Activated T-helper 17 cell treated with anti-CD3 and anti-CD28 coated beads, Interleukin-2, amount 50 U/mL, for 72 hours (primary cell): ENCODE data around the gene KDM1B. TPM values are rescaled to one million over a fixed set of nuclear protein-coding genes. Genes with fewer than 3 reads are reported as not detected.
"Not testable (repeated sequence)": the region's sequence is repeated elsewhere in the genome, so short reads cannot be mapped to it uniquely, and the experiment has no call there.

Experiments used
- ATAC-seq: fragments of 150-1000 bp; cut with Tn5 transposase; replicated peaks from 2 replicates; pipeline ENCODE4 v1.10.0; 2021; ENCODE audit warnings: mild to moderate bottlenecking, moderate library complexity
- H3K27ac Mint-ChIP-seq: one replicate; pipeline ENCODE4 v1.8.0; 2022; ENCODE audit warnings: mixed read lengths
- H3K27me3 Mint-ChIP-seq: one replicate; pipeline ENCODE4 v1.8.0; 2022; ENCODE audit warnings: mixed read lengths
- H3K36me3 Mint-ChIP-seq: one replicate; pipeline ENCODE4 v1.8.0; 2022; ENCODE audit warnings: low read depth, mild to moderate bottlenecking, mixed read lengths
- H3K4me1 Mint-ChIP-seq: one replicate; pipeline ENCODE4 v1.8.0; 2022; ENCODE audit warnings: mixed read lengths
- H3K4me3 Mint-ChIP-seq: one replicate; pipeline ENCODE4 v1.8.0; 2022; ENCODE audit warnings: mild to moderate bottlenecking, mixed read lengths
- H3K9me3 Mint-ChIP-seq: one replicate; pipeline ENCODE4 v1.8.0; 2022; ENCODE audit warnings: mixed read lengths
- total RNA-seq, 2 donors: library from RNA; stranded (reverse); gene quantifications; one replicate each; pipeline ENCODE4 v1.2.3, GENCODE V29; 2022

KDM1B gene
- total RNA-seq, 2 donors from 2014 or later, result 5.5 to 8.7 TPM

GRCh38 chr6:18187701-18188100, 32.5 kb downstream of the KDM1B start:
- Mint-ChIP-seq H3K36me3 (peaks cover 40% of the 10 kb centered on the region), H3K27ac (no peak overlapping the region), H3K27me3 (no peaks in the 10 kb centered on the region), H3K9me3 (no peaks in the 10 kb centered on the region), H3K4me1 (no peaks in the 10 kb centered on the region), H3K4me3 (no peak overlapping the region)
- ATAC-seq, result no peak

GRCh38 chr6:18189196-18189595, 34.0 kb downstream of the KDM1B start:
- no peaks in the 10 kb centered on the region for H3K4me1 Mint-ChIP-seq
- H3K4me3 Mint-ChIP-seq, result no peak overlapping the region
- H3K36me3 Mint-ChIP-seq, result peaks cover 37% of the 10 kb centered on the region
- H3K27ac Mint-ChIP-seq, result no peak overlapping the region
- H3K9me3 Mint-ChIP-seq, result no peaks in the 10 kb centered on the region
- ATAC-seq, result no peak
- no peaks in the 10 kb centered on the region for H3K27me3 Mint-ChIP-seq

- H3K36me3 Mint-ChIP-seq, result peaks cover 38% of the 10 kb centered on the region
- no peak for ATAC-seq
- no peak overlapping the region for H3K27ac Mint-ChIP-seq
- no peak overlapping the region for H3K4me3 Mint-ChIP-seq
- no peaks in the 10 kb centered on the region for H3K27me3 Mint-ChIP-seq
- no peaks in the 10 kb centered on the region for H3K9me3 Mint-ChIP-seq
- no peaks in the 10 kb centered on the region for H3K4me1 Mint-ChIP-seq
Measured at GRCh38 chr6:18192026-18192425, 36.8 kb downstream of the KDM1B start.

- Mint-ChIP-seq H3K4me1 (no peaks in the 10 kb centered on the region), H3K4me3 (no peak overlapping the region), H3K9me3 (no peaks in the 10 kb centered on the region), H3K27ac (no peak overlapping the region), H3K36me3 (peaks cover 52% of the 10 kb centered on the region), H3K27me3 (no peaks in the 10 kb centered on the region)
- ATAC-seq, result no peak
Measured at GRCh38 chr6:18203786-18204185, 48.6 kb downstream of the KDM1B start.

- Mint-ChIP-seq H3K36me3 (peaks cover 56% of the 10 kb centered on the region), H3K9me3 (no peaks in the 10 kb centered on the region)
Measured at GRCh38 chr6:18204691-18205090, 49.5 kb downstream of the KDM1B start.

GRCh38 chr6:18206591-18206990, 51.4 kb downstream of the KDM1B start:
- no peak overlapping the region for H3K27ac Mint-ChIP-seq

More at GRCh38 chr6:18204691-18205090, 49.5 kb downstream of the KDM1B start:
- Mint-ChIP-seq H3K4me3 (no peak overlapping the region), H3K27ac (no peak overlapping the region), H3K4me1 (no peaks in the 10 kb centered on the region), H3K27me3 (no peaks in the 10 kb centered on the region)
- ATAC-seq, result no peak

GRCh38 chr6:18207438-18207837, 52.2 kb downstream of the KDM1B start:
- Mint-ChIP-seq H3K27me3 (no peaks in the 10 kb centered on the region), H3K4me3 (no peak overlapping the region), H3K27ac (no peak overlapping the region), H3K4me1 (peaks cover 7% of the 10 kb centered on the region), H3K36me3 (peaks cover 36% of the 10 kb centered on the region), H3K9me3 (no peaks in the 10 kb centered on the region)
- ATAC-seq, result no peak

More at GRCh38 chr6:18206591-18206990, 51.4 kb downstream of the KDM1B start:
- peaks cover 42% of the 10 kb centered on the region for H3K36me3 Mint-ChIP-seq
- H3K4me1 Mint-ChIP-seq, result peaks cover 5% of the 10 kb centered on the region
- H3K9me3 Mint-ChIP-seq, result no peaks in the 10 kb centered on the region
- no peaks in the 10 kb centered on the region for H3K27me3 Mint-ChIP-seq
- no peak overlapping the region for H3K4me3 Mint-ChIP-seq
- no peak for ATAC-seq

GRCh38 chr6:18207949-18208348, 52.7 kb downstream of the KDM1B start:
- peaks cover 31% of the 10 kb centered on the region for H3K36me3 Mint-ChIP-seq
- ATAC-seq, result no peak
- H3K27me3 Mint-ChIP-seq, result no peaks in the 10 kb centered on the region
- H3K4me1 Mint-ChIP-seq, result peaks cover 7% of the 10 kb centered on the region
- no peaks in the 10 kb centered on the region for H3K9me3 Mint-ChIP-seq
- no peak overlapping the region for H3K27ac Mint-ChIP-seq
- H3K4me3 Mint-ChIP-seq, result no peak overlapping the region

GRCh38 chr6:18208778-18209177, 53.6 kb downstream of the KDM1B start:
- H3K27me3 Mint-ChIP-seq, H3K27ac Mint-ChIP-seq, H3K4me1 Mint-ChIP-seq, H3K4me3 Mint-ChIP-seq, H3K9me3 Mint-ChIP-seq, ATAC-seq: not testable (repeated sequence)
- peaks cover 39% of the 10 kb centered on the region for H3K36me3 Mint-ChIP-seq

- no peak overlapping the region for H3K27ac Mint-ChIP-seq
Measured at GRCh38 chr6:18209539-18210197, 54.4 kb downstream of the KDM1B start.

GRCh38 chr6:18210707-18211106, 55.5 kb downstream of the KDM1B start:
- Mint-ChIP-seq H3K9me3 (no peaks in the 10 kb centered on the region), H3K27me3 (no peaks in the 10 kb centered on the region), H3K36me3 (peaks cover 48% of the 10 kb centered on the region), H3K4me3 (no peak overlapping the region), H3K4me1 (peaks cover 15% of the 10 kb centered on the region), H3K27ac (no peak overlapping the region)
- ATAC-seq, result no peak

More at GRCh38 chr6:18209539-18210197, 54.4 kb downstream of the KDM1B start:
- H3K4me3 Mint-ChIP-seq, result no peak overlapping the region
- ATAC-seq, result no peak
- no peaks in the 10 kb centered on the region for H3K9me3 Mint-ChIP-seq
- peaks cover 44% of the 10 kb centered on the region for H3K36me3 Mint-ChIP-seq
- peaks cover 15% of the 10 kb centered on the region for H3K4me1 Mint-ChIP-seq
- H3K27me3 Mint-ChIP-seq, result no peaks in the 10 kb centered on the region

- Mint-ChIP-seq H3K9me3 (no peaks in the 10 kb centered on the region), H3K27ac (no peak overlapping the region), H3K36me3 (peaks cover 53% of the 10 kb centered on the region), H3K4me1 (peaks cover 15% of the 10 kb centered on the region), H3K4me3 (no peak overlapping the region), H3K27me3 (no peaks in the 10 kb centered on the region)
- peak; percentile 91 for ATAC-seq
Measured at GRCh38 chr6:18211338-18211737, 56.1 kb downstream of the KDM1B start.

- Mint-ChIP-seq H3K27me3 (no peaks in the 10 kb centered on the region), H3K9me3 (no peaks in the 10 kb centered on the region)
Measured at GRCh38 chr6:18212231-18212630, 57.0 kb downstream of the KDM1B start.

GRCh38 chr6:18213439-18213838, 58.2 kb downstream of the KDM1B start:
- Mint-ChIP-seq H3K4me3 (peak overlapping the region; percentile 61), H3K9me3 (no peaks in the 10 kb centered on the region), H3K36me3 (peaks cover 59% of the 10 kb centered on the region), H3K27me3 (no peaks in the 10 kb centered on the region), H3K27ac (peak overlapping the region; percentile 50), H3K4me1 (peaks cover 15% of the 10 kb centered on the region)
- peak; percentile 35 for ATAC-seq

More at GRCh38 chr6:18212231-18212630, 57.0 kb downstream of the KDM1B start:
- ATAC-seq, result no peak
- Mint-ChIP-seq H3K4me3 (no peak overlapping the region), H3K36me3 (peaks cover 60% of the 10 kb centered on the region), H3K27ac (no peak overlapping the region), H3K4me1 (peaks cover 15% of the 10 kb centered on the region)

GRCh38 chr6:18214003-18214402, 58.8 kb downstream of the KDM1B start:
- Mint-ChIP-seq H3K9me3 (no peaks in the 10 kb centered on the region), H3K4me3 (peak overlapping the region; percentile 61), H3K4me1 (peaks cover 15% of the 10 kb centered on the region), H3K36me3 (peaks cover 59% of the 10 kb centered on the region), H3K27me3 (no peaks in the 10 kb centered on the region), H3K27ac (peak overlapping the region; percentile 50)
- ATAC-seq, result peak; percentile 57
